Left ventricle myocardium inferior (tissue), 1 donor: Measurements from ENCODE around the gene ACLY. TPM values are rescaled to one million over a fixed set of nuclear protein-coding genes. Genes with fewer than 3 reads are reported as not detected.
"Not testable (repeated sequence)": the region's sequence is repeated elsewhere in the genome, so short reads cannot be mapped to it uniquely, and the experiment has no call there.

ENCODE experiments used
- DNase-seq: peaks from one replicate; pipeline ENCODE4 v3.0.0-alpha.2; 2020
- H3K27ac ChIP-seq: fragments of 200-600 bp; replicated peaks from 2 replicates; pipeline ENCODE4 v1.8.0; 2021
- H3K27me3 ChIP-seq: fragments of 200-600 bp; 2 replicates; pipeline ENCODE4 v1.8.0; 2021; ENCODE audit warnings: low read depth
- H3K36me3 ChIP-seq: fragments of 200-600 bp; 2 replicates; pipeline ENCODE4 v1.8.0; 2021
- H3K4me1 ChIP-seq: fragments of 200-600 bp; 2 replicates; pipeline ENCODE4 v1.8.0; 2021
- H3K4me3 ChIP-seq: fragments of 200-600 bp; 2 replicates; pipeline ENCODE4 v1.8.0; 2021; ENCODE audit warnings: mild to moderate bottlenecking, moderate library complexity
- H3K9me3 ChIP-seq: fragments of 200-600 bp; replicated peaks from 2 replicates; pipeline ENCODE4 v1.8.0; 2021
- intact Hi-C: fragments of 100-400 bp; cut with micrococcal nuclease; formaldehyde crosslinking; loops from one replicate; pipeline ENCODE4 v1.11.0; 2022
- total RNA-seq: library from RNA; stranded (reverse); fragmentation: NEBNext Ultra II Directional; extraction: Animal tissue kit (Norgen Biotek cat#: 25700); gene quantifications from one replicate; pipeline ENCODE4 v1.2.1, GENCODE V29; 2021
- TF ChIP-seq, protein P1 (sequence below): fragments of 200-600 bp; IDR thresholded peaks from 2 replicates; pipeline ENCODE4 v1.8.0; 2021; ENCODE audit warnings: antibody characterized with exemption, mild to moderate bottlenecking, borderline replicate concordance
- donor health status: DM: no; HTN: yes; CAD: no; lungs with severe emphysema.

Gene ACLY
- total RNA-seq, 1 donor from 2014 or later, result 23.5 TPM

DNA sequence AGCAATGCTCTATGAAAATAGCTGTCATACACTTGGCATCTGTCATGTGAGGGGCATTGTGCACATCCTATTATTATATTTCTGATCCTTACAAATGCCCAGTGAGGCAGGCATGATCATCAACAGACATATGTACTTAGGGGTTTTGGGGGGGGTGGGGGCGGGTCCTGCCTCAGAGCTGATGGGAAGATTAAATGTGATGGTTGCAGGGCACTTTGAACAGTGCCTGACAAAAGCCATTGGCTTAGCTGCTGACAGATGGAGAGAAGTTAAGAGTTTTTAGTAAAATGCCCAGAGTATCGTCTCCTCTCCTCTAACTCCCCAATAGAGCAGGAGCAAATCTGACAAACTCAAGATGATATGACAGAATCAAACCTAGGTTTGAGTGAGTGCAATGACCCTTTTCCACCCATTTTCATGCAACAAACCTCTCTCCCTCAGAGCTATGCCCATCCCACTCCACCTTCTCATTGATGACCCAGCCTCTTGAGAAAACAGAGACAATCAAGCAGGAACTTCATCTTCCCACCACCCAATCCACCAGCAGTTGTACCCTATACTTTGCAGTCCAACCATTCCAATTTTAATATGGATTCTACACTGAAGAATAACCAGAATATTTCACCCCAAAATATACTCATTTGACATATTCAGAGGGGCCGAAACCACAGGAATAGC is 58.4 kb downstream of the ACLY start:
- Histone ChIP-seq H3K4me1 (peaks cover 58% of the 10 kb centered on the region), H3K27ac (no peak overlapping the region), H3K36me3 (no peaks in the 10 kb centered on the region), H3K9me3 (no peaks in the 10 kb centered on the region), H3K27me3 (no peaks in the 10 kb centered on the region), H3K4me3 (no peak overlapping the region)
- TF ChIP-seq, protein P1, sequence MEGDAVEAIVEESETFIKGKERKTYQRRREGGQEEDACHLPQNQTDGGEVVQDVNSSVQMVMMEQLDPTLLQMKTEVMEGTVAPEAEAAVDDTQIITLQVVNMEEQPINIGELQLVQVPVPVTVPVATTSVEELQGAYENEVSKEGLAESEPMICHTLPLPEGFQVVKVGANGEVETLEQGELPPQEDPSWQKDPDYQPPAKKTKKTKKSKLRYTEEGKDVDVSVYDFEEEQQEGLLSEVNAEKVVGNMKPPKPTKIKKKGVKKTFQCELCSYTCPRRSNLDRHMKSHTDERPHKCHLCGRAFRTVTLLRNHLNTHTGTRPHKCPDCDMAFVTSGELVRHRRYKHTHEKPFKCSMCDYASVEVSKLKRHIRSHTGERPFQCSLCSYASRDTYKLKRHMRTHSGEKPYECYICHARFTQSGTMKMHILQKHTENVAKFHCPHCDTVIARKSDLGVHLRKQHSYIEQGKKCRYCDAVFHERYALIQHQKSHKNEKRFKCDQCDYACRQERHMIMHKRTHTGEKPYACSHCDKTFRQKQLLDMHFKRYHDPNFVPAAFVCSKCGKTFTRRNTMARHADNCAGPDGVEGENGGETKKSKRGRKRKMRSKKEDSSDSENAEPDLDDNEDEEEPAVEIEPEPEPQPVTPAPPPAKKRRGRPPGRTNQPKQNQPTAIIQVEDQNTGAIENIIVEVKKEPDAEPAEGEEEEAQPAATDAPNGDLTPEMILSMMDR, result no peak
- DNase-seq, result no peak
- intact Hi-C loops, result no loop called here

DNA sequence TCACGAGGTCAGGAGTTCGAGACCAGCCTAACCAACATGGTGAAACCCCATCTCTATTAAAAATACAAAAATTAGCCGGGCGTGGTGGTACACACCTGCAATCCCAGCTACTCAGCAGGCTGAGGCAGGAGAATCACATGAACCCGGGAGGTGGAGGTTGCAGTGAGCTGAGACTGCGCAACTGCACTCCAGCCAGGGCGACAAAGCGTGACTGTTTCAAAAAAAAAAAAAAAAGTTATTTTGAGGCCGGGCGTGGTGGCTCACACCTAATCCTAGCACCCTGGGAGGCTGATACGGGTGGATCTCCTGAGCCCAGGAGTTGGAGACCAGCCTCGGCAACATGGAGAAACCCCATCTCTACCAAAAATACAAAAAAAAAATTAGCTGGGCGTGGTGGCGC is 67.4 kb downstream of the ACLY start:
- peaks cover 21% of the 10 kb centered on the region for H3K36me3 ChIP-seq

DNA sequence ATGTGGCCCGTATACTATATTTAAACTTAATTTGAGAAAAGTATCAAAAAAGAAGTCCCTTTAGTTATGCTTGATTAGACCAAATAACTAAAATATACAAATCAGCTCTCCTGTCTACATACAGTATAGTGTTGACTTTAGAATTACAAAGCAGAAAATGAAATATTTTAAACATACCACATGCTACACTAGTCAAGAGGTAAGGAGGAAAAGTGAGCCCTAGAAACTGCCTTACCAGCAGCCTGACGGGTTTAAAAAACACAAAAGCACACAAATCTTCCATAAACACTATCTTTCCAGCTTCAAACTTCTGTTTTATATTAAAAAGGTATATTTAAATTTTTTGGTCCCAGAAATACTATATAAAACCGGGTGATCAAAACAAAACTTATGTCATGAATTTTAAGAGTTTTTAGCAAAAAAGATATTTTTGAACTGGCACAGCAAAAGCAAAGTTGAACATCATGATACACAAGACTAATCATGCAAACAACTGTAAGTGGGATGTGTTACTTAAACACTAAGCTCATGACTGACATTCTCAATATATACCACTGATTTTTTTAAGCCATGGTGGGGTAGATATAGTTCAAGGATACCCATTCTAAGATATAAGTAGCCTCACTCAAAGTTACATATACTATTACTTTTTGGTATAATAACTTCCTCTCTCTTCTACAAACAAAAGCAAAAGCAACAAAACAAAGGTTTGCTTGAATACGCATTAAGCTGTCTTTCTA is 69.3 kb downstream of the ACLY start:
- Histone ChIP-seq H3K9me3 (no peaks in the 10 kb centered on the region), H3K4me1 (peaks cover 25% of the 10 kb centered on the region), H3K4me3 (no peak overlapping the region), H3K27me3 (no peaks in the 10 kb centered on the region), H3K27ac (peak overlapping the region; percentile 43), H3K36me3 (peaks cover 15% of the 10 kb centered on the region)
- intact Hi-C loops, result no loop called here
- TF ChIP-seq, protein P1, result no peak
- DNase-seq, result no peak

More for the DNA sequence above, 67.4 kb downstream of the ACLY start:
- H3K9me3 ChIP-seq, H3K4me3 ChIP-seq, H3K27ac ChIP-seq, H3K27me3 ChIP-seq, intact Hi-C loops, DNase-seq: not testable (repeated sequence)
- peaks cover 25% of the 10 kb centered on the region for H3K4me1 ChIP-seq

DNA sequence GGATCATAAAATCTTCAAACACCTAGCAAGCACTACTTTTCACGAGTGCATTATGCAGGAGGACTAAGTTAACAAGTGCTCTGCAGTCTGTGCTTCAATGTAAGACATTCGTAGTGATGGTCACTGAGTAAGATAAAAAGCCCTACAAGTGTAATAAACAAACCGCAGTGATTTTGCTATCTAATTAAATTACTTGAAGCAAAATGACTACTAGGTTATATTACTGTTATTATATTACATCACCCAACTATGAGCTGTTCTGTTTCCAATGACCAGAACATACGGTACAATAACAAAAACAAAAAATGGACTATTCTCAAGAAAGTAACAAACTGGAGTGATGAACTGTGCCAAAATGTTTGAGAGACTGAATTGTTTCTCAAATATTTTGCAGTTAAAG is 70.0 kb downstream of the ACLY start:
- intact Hi-C loops, result no loop called here
- no peaks in the 10 kb centered on the region for H3K27me3 ChIP-seq
- DNase-seq, result no peak
- H3K27ac ChIP-seq, result peak overlapping the region; percentile 43
- no peaks in the 10 kb centered on the region for H3K9me3 ChIP-seq
- peaks cover 9% of the 10 kb centered on the region for H3K36me3 ChIP-seq
- TF ChIP-seq, protein P1, result no peak
- H3K4me1 ChIP-seq, result peaks cover 25% of the 10 kb centered on the region
- H3K4me3 ChIP-seq, result no peak overlapping the region

DNA sequence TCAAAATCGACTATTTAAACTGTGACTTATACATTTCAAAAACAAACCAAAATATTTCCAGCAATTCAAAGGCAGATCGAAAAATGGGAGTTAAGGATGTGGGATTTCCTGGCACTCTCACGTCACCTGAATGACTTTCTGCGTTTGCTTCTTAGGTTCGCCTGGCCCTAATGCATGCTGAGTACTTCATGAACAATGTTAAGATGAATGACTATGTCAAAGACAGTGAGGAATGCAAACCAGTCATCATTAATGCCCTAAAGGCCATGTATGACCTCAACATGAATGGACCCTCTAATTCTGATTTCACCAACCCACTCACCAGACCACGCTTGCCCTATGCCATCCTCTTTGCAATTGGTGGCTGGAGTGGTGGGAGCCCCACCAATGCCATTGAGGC is 73.8 kb downstream of the ACLY start:
- H3K27ac ChIP-seq, result no peak overlapping the region
- no peak for DNase-seq
- H3K36me3 ChIP-seq, result no peaks in the 10 kb centered on the region
- H3K27me3 ChIP-seq, result no peaks in the 10 kb centered on the region
- H3K9me3 ChIP-seq, result no peaks in the 10 kb centered on the region
- intact Hi-C loops, result no loop called here
- H3K4me3 ChIP-seq, result no peak overlapping the region
- H3K4me1 ChIP-seq, result peaks cover 11% of the 10 kb centered on the region
- TF ChIP-seq, protein P1, result no peak

DNA sequence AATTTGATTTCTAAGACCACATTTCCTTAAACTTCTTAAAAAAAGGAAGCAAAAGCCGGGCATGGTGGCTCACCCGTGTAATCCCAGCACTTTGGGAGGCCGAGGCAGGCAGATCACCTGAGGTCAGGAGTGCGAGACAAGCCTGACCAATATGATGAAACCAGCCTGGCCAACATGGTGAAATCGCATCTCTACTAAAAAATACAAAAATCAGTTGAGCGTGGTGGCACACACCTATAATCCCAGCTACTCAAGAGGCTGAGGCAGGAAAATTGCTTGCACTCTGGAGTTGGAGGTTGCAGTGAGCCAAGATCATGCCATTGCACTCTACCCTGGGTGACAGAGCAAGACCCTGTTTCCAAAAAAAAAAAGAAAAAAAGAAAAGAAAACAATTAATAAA is 78.0 kb downstream of the ACLY start:
- peaks cover 11% of the 10 kb centered on the region for H3K4me1 ChIP-seq
- H3K27me3 ChIP-seq, DNase-seq, intact Hi-C loops, H3K9me3 ChIP-seq, H3K4me3 ChIP-seq, H3K36me3 ChIP-seq, H3K27ac ChIP-seq: not testable (repeated sequence)

DNA sequence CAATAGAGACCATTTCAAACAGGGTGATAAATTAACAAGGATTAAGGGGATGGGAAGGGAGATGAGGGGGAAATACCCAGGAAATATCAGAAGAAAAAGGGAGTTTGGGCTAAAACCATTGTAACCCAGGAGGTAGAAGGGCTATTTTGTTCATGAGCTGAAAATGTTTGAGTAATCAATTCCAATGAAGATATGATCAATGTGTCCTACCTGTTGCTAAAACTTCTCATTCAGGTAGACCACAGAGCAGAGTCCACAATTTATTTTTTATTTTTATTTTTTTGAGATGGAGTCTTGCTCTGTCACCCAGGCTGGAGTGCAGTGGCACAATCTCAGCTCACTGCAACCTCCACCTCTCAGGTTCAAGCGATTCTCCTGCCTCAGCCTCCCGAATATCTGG is 79.3 kb downstream of the ACLY start:
- H3K36me3 ChIP-seq, H3K27ac ChIP-seq, H3K27me3 ChIP-seq, DNase-seq, H3K9me3 ChIP-seq, H3K4me3 ChIP-seq, intact Hi-C loops: not testable (repeated sequence)
- peaks cover 24% of the 10 kb centered on the region for H3K4me1 ChIP-seq
